H9 (cell line): Measurements from ENCODE around the gene OR5H2. TPM values are rescaled to one million over a fixed set of nuclear protein-coding genes. Genes with fewer than 3 reads are reported as not detected.

ENCODE experiments used
- DNase-seq: peaks from one replicate; pipeline ENCODE4 v3.0.0-alpha.2; 2017
- H2AFZ ChIP-seq: one replicate; pipeline ENCODE4 v1.6.1; 2013; ENCODE audit warnings: mild to moderate bottlenecking, low read length, control low read depth, moderate library complexity
- H2AK5ac ChIP-seq: 2 replicates; pipeline ENCODE4 v1.6.1; 2013; ENCODE audit warnings: low read length, control low read depth, mixed read lengths; ENCODE audit not compliant: insufficient read length
- H2BK120ac ChIP-seq: one replicate; pipeline ENCODE4 v1.6.1; 2013; ENCODE audit warnings: low read depth, mild to moderate bottlenecking, low read length, control low read depth, inconsistent platforms; ENCODE audit not compliant: poor library complexity, severe bottlenecking
- H2BK12ac ChIP-seq: 2 replicates; pipeline ENCODE4 v1.6.1; 2013; ENCODE audit warnings: low read length, control low read depth, mixed read lengths, low read depth; ENCODE audit not compliant: insufficient read length
- H2BK15ac ChIP-seq: 2 replicates; pipeline ENCODE4 v1.6.1; 2013; ENCODE audit warnings: low read depth, low read length, control low read depth
- H2BK20ac ChIP-seq: one replicate; pipeline ENCODE4 v1.6.1; 2013; ENCODE audit warnings: low read depth, mild to moderate bottlenecking, low read length, control low read depth, inconsistent platforms; ENCODE audit not compliant: poor library complexity, severe bottlenecking
- H2BK5ac ChIP-seq: 2 replicates; pipeline ENCODE4 v1.6.1; 2013; ENCODE audit warnings: low read length, control low read depth, mixed read lengths; ENCODE audit not compliant: insufficient read length
- H3K14ac ChIP-seq: 2 replicates; pipeline ENCODE4 v1.6.1; 2013; ENCODE audit warnings: low read length, control low read depth; ENCODE audit not compliant: insufficient read depth
- H3K18ac ChIP-seq: 2 replicates; pipeline ENCODE4 v1.6.1; 2013; ENCODE audit warnings: low read depth, mild to moderate bottlenecking, mixed read lengths, low read length, control low read depth; ENCODE audit not compliant: insufficient read length
- H3K23ac ChIP-seq: 2 replicates; pipeline ENCODE4 v1.6.1; 2013; ENCODE audit warnings: low read length, control low read depth, mixed read lengths, low read depth; ENCODE audit not compliant: insufficient read length
- H3K23me2 ChIP-seq: 2 replicates; pipeline ENCODE4 v1.6.1; 2013; ENCODE audit warnings: low read depth, mild to moderate bottlenecking, mixed read lengths, low read length, control low read depth; ENCODE audit not compliant: insufficient read length, poor library complexity, severe bottlenecking
- H3K27ac ChIP-seq: 2 replicates; pipeline ENCODE4 v1.5.1; 2013; ENCODE audit warnings: low read length, control low read depth, mixed read lengths, low read depth; ENCODE audit not compliant: insufficient read length
- H3K27me3 ChIP-seq: 2 replicates; pipeline ENCODE4 v1.6.1; 2013; ENCODE audit warnings: low read length, control low read depth, inconsistent platforms; ENCODE audit not compliant: insufficient read depth
- H3K4ac ChIP-seq: 2 replicates; pipeline ENCODE4 v1.6.1; 2013; ENCODE audit warnings: low read depth, mild to moderate bottlenecking, control low read depth, inconsistent platforms, low read length, moderate library complexity
- H3K4me1 ChIP-seq: 2 replicates; pipeline ENCODE4 v1.6.1; 2013; ENCODE audit warnings: low read length, control low read depth, inconsistent platforms; ENCODE audit not compliant: insufficient read depth
- H3K4me2 ChIP-seq: 2 replicates; pipeline ENCODE4 v1.6.1; 2013; ENCODE audit warnings: low read length, control low read depth, mixed read lengths; ENCODE audit not compliant: insufficient read length, insufficient read depth
- H3K56ac ChIP-seq: 2 replicates; pipeline ENCODE4 v1.6.1; 2013; ENCODE audit warnings: low read depth, mild to moderate bottlenecking, mixed read lengths, low read length, control low read depth; ENCODE audit not compliant: insufficient read length
- H3K79me1 ChIP-seq: 2 replicates; pipeline ENCODE4 v1.6.1; 2013; ENCODE audit warnings: low read depth, mild to moderate bottlenecking, moderate library complexity, low read length, control low read depth, inconsistent platforms; ENCODE audit not compliant: insufficient read depth, poor library complexity, severe bottlenecking
- H3K79me2 ChIP-seq: 2 replicates; pipeline ENCODE4 v1.6.1; 2013; ENCODE audit warnings: low read length, control low read depth, inconsistent platforms; ENCODE audit not compliant: insufficient read depth
- H3K9ac ChIP-seq: 2 replicates; pipeline ENCODE4 v1.6.1; 2013; ENCODE audit warnings: low read length, control low read depth, mixed read lengths; ENCODE audit not compliant: insufficient read length; ENCODE audit errors: extremely low read depth
- H3K9me3 ChIP-seq: one replicate; pipeline ENCODE4 v1.6.1; 2013; ENCODE audit warnings: low read depth, low read length, inconsistent platforms; ENCODE audit not compliant: control insufficient read depth
- H3T11ph ChIP-seq: one replicate; pipeline ENCODE4 v1.6.1; 2013; ENCODE audit warnings: mild to moderate bottlenecking, low read length, control low read depth, inconsistent platforms
- H4K20me1 ChIP-seq: one replicate; pipeline ENCODE4 v1.6.1; 2013; ENCODE audit not compliant: control insufficient read depth, insufficient read length, insufficient read depth
- H4K5ac ChIP-seq: 2 replicates; pipeline ENCODE4 v1.6.1; 2013; ENCODE audit warnings: low read depth, mild to moderate bottlenecking, mixed read lengths, low read length, control low read depth; ENCODE audit not compliant: insufficient read length
- H4K8ac ChIP-seq: replicated peaks from 2 replicates; pipeline ENCODE4 v1.6.1; 2013; ENCODE audit warnings: low read length, control low read depth, mixed read lengths, low read depth; ENCODE audit not compliant: insufficient read length
- H4K91ac ChIP-seq: 2 replicates; pipeline ENCODE4 v1.6.1; 2013; ENCODE audit warnings: low read depth, mild to moderate bottlenecking, moderate library complexity, mixed read lengths, low read length, control low read depth; ENCODE audit not compliant: insufficient read length
- H3K27ac Mint-ChIP-seq, 3 experiments: 2 replicates in 2 of 3; 3 replicates in 1 of 3; pipeline ENCODE4 v1.8.0; 2020 to 2021; ENCODE audit warnings: mixed read lengths in 3 of 3, mild to moderate bottlenecking in 1 of 3, moderate library complexity in 1 of 3
- H3K27me3 Mint-ChIP-seq: 2 replicates; pipeline ENCODE4 v1.8.0; 2021; ENCODE audit warnings: low read depth, mild to moderate bottlenecking, moderate library complexity, mixed read lengths
- H3K36me3 Mint-ChIP-seq, 3 experiments: 2 replicates in 2 of 3; 3 replicates in 1 of 3; pipeline ENCODE4 v1.8.0; 2020 to 2021; ENCODE audit warnings: low read depth in 3 of 3, mixed read lengths in 3 of 3; ENCODE audit not compliant: insufficient read depth in 1 of 3
- H3K4me1 Mint-ChIP-seq, 2 experiments: 2 replicates each; pipeline ENCODE4 v1.8.0; 2020; ENCODE audit warnings: mixed read lengths in 2 of 2
- H3K4me3 Mint-ChIP-seq, 2 experiments: 2 replicates in 1 of 2; 3 replicates in 1 of 2; pipeline ENCODE4 v1.8.0; 2020 to 2021; ENCODE audit warnings: mild to moderate bottlenecking in 2 of 2, mixed read lengths in 2 of 2, moderate library complexity in 1 of 2
- H3K9me3 Mint-ChIP-seq, 2 experiments: 2 replicates in 1 of 2; 3 replicates in 1 of 2; pipeline ENCODE4 v1.8.0; 2020; ENCODE audit warnings: mild to moderate bottlenecking in 2 of 2, mixed read lengths in 2 of 2, moderate library complexity in 1 of 2
- total RNA-seq: library from RNA; stranded (reverse); gene quantifications from 2 replicates; pipeline ENCODE4 v1.2.1, GENCODE V29; 2021
- TF ChIP-seq, protein P1 (sequence below): fragments of 200-600 bp; sonication (generic); conservative IDR thresholded peaks from 3 replicates; pipeline ENCODE4 v1.8.0; 2021; ENCODE audit warnings: antibody characterized with exemption, mild to moderate bottlenecking

OR5H2 gene
- total RNA-seq, 1 experiment from 2014 or later = not detected

DNA sequence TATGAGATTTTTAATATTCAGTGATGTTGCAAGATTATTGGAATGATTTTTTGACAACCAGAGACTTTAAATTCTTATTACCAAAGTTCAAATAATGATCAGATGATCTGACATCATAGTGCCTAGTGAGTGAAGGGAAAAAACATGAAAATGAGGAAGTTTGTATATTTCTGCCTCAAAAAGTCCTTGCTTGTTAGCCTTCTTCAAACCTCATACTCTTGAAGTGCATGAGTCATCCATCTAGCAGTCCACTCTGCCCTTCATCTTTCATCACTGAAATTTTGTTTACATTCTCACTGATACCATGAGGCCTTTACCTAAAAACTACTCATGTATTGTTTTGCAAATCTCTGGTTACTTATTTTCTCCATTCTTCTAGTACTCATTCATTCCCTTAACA lies 42.2 kb upstream of the OR5H2 start:
- H4K5ac ChIP-seq = no peak overlapping the region
- H3K27me3 ChIP-seq = no peaks in the 10 kb centered on the region
- Mint-ChIP-seq H3K9me3 (peaks cover 0 to 9% of the 10 kb centered on the region in 2 experiments; a peak in 2 of 5 replicates), H3K4me3 (no peak overlapping the region), H3K4me1 (peaks cover 25 to 32% of the 10 kb centered on the region in 2 experiments), H3K36me3 (peaks cover 2 to 10% (median 3%) of the 10 kb centered on the region in 3 experiments; a peak in 4 of 7 replicates), H3K27me3 (no peaks in the 10 kb centered on the region), H3K27ac (no peak overlapping the region)
- H3K4me1 ChIP-seq = peaks cover 2% of the 10 kb centered on the region; the same call in 1 of the 2 replicates
- no peak overlapping the region for H3K4ac ChIP-seq
- DNase-seq = no peak
- H3K9ac ChIP-seq = no peak overlapping the region
- no peaks in the 10 kb centered on the region for H3K79me2 ChIP-seq
- H3K14ac ChIP-seq = no peak overlapping the region
- H3K23ac ChIP-seq = no peak overlapping the region
- no peaks in the 10 kb centered on the region for H3K9me3 ChIP-seq
- no peak overlapping the region for H3K18ac ChIP-seq
- no peak overlapping the region for H2AK5ac ChIP-seq
- H2BK20ac ChIP-seq = no peak overlapping the region
- no peaks in the 10 kb centered on the region for H3K79me1 ChIP-seq
- H2BK12ac ChIP-seq = no peak overlapping the region
- no peaks in the 10 kb centered on the region for H3K23me2 ChIP-seq
- TF ChIP-seq, protein P1, sequence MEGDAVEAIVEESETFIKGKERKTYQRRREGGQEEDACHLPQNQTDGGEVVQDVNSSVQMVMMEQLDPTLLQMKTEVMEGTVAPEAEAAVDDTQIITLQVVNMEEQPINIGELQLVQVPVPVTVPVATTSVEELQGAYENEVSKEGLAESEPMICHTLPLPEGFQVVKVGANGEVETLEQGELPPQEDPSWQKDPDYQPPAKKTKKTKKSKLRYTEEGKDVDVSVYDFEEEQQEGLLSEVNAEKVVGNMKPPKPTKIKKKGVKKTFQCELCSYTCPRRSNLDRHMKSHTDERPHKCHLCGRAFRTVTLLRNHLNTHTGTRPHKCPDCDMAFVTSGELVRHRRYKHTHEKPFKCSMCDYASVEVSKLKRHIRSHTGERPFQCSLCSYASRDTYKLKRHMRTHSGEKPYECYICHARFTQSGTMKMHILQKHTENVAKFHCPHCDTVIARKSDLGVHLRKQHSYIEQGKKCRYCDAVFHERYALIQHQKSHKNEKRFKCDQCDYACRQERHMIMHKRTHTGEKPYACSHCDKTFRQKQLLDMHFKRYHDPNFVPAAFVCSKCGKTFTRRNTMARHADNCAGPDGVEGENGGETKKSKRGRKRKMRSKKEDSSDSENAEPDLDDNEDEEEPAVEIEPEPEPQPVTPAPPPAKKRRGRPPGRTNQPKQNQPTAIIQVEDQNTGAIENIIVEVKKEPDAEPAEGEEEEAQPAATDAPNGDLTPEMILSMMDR = no peak
- H3K56ac ChIP-seq = no peak overlapping the region
- no peak overlapping the region for H3K27ac ChIP-seq
- H4K20me1 ChIP-seq = no peaks in the 10 kb centered on the region
- no peak overlapping the region for H2BK5ac ChIP-seq
- no peak overlapping the region for H4K8ac ChIP-seq
- no peak overlapping the region for H4K91ac ChIP-seq
- H2BK15ac ChIP-seq = no peak overlapping the region
- H3K4me2 ChIP-seq = no peak overlapping the region
- no peak overlapping the region for H2AFZ ChIP-seq
- H2BK120ac ChIP-seq = no peak overlapping the region
- H3T11ph ChIP-seq = no peak overlapping the region
